Upper lobe of right lung (tissue), 1 donor: ENCODE measurements around the gene ADARB1. TPM values are rescaled to one million over a fixed set of nuclear protein-coding genes. Genes with fewer than 3 reads are reported as not detected.

Experiments used
- ATAC-seq: fragments of 200-7000 bp; cut with Tn5 transposase; one replicate; pipeline ENCODE4 v1.9.1; 2020; ENCODE audit warnings: mild to moderate bottlenecking, moderate library complexity
- DNase-seq: peaks from one replicate; pipeline ENCODE4 v3.0.0-alpha.2; 2020
- H3K27ac ChIP-seq: fragments of 200-600 bp; one replicate; pipeline ENCODE4 v1.8.0; 2022
- H3K27me3 ChIP-seq: fragments of 200-600 bp; one replicate; pipeline ENCODE4 v1.8.0; 2022; ENCODE audit warnings: mild to moderate bottlenecking
- H3K36me3 ChIP-seq: fragments of 200-600 bp; one replicate; pipeline ENCODE4 v1.8.0; 2022
- H3K4me1 ChIP-seq: fragments of 200-600 bp; one replicate; pipeline ENCODE4 v1.8.0; 2022
- H3K4me3 ChIP-seq: fragments of 200-600 bp; one replicate; pipeline ENCODE4 v1.8.0; 2022; ENCODE audit warnings: mild to moderate bottlenecking
- H3K9me3 ChIP-seq: fragments of 200-600 bp; one replicate; pipeline ENCODE4 v1.8.0; 2022
- intact Hi-C: fragments of 100-400 bp; cut with DNase I; formaldehyde crosslinking; loops from one replicate; pipeline ENCODE4 v1.11.0; 2022
- total RNA-seq: library from RNA; stranded (reverse); fragmentation: NEBNext Ultra II Directional; extraction: Animal tissue kit (Norgen Biotek cat#: 25700); gene quantifications from one replicate; pipeline ENCODE4 v1.2.1, GENCODE V29; 2021
- TF ChIP-seq, protein P1 (sequence below): fragments of 200-600 bp; IDR thresholded peaks from one replicate; pipeline ENCODE4 v1.8.0; 2022; ENCODE audit warnings: antibody characterized with exemption
- donor health status: DM: no; HTN: yes; CAD: no; lungs with severe emphysema.

The ADARB1 gene
- total RNA-seq, 1 donor from 2014 or later, result 73.6 TPM

DNA sequence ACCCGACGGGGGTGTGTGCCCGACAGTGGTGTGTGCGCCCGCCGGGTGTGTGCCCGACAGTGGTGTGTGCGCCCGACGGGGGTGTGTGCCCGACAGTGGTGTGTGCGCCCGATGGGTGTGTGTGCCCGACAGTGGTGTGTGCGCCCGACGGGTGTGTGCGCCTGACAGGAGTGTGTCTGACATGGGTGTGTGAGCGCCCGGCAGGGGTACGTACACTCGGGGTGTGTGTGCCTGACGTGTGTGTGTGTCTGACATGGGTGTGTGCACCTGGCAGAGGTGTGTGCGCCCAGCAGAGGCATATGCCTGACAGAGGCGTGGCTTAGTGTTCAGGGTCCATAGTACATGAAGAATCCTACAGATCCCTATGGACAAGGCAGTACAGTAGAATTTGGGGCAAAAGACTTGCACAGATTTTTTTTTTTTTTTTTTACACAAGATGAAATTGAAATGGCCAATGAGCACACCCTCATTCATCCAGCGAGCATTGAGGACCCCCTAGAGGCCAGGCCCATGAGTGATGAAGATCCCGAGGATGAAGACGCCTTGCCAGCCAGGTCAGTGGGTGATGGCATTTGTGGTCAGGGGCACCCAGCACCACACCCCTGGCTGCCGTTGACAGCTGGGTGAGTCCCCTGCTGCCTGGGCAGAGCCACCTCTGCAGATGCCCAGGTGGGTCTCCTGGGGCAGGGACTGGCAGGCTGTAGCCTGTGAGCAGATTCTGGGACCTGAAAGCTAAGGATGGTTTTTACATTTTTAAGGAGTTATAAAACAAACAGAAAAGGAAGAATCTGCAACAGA is 60.1 kb downstream of the ADARB1 start:
- no peak overlapping the region for H3K4me3 ChIP-seq
- H3K4me1 ChIP-seq, result peaks cover 37% of the 10 kb centered on the region
- intact Hi-C loops, result loop anchor here (5.0 kb wide), 1 partner anchor 187 kb away; no protein-coding TSS in a partner anchor
- DNase-seq (no peak), ATAC-seq (no peak)
- no peaks in the 10 kb centered on the region for H3K9me3 ChIP-seq
- H3K36me3 ChIP-seq, result no peaks in the 10 kb centered on the region
- no peaks in the 10 kb centered on the region for H3K27me3 ChIP-seq
- TF ChIP-seq, protein P1, sequence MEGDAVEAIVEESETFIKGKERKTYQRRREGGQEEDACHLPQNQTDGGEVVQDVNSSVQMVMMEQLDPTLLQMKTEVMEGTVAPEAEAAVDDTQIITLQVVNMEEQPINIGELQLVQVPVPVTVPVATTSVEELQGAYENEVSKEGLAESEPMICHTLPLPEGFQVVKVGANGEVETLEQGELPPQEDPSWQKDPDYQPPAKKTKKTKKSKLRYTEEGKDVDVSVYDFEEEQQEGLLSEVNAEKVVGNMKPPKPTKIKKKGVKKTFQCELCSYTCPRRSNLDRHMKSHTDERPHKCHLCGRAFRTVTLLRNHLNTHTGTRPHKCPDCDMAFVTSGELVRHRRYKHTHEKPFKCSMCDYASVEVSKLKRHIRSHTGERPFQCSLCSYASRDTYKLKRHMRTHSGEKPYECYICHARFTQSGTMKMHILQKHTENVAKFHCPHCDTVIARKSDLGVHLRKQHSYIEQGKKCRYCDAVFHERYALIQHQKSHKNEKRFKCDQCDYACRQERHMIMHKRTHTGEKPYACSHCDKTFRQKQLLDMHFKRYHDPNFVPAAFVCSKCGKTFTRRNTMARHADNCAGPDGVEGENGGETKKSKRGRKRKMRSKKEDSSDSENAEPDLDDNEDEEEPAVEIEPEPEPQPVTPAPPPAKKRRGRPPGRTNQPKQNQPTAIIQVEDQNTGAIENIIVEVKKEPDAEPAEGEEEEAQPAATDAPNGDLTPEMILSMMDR, result no peak
- no peak overlapping the region for H3K27ac ChIP-seq

DNA sequence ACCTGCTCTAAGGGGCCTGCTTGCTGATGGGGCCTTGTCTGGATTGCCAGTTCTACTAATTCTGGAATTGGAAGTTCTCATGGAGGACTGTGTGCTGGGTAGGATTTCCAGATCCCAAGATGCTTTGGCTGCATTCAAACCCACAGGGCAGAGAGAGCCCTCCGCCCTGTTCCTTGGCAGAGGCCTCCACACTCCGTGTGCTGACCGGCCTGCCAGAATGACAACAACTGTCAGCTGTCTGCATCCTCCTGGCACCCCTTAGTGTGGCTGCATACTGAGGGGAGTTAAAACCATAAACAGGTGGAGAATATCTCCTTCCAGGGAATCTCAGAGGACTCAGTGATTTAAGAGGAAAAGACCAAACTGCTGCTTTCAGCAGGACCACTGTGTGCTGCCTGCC is 60.7 kb downstream of the ADARB1 start:
- TF ChIP-seq, protein P1, result no peak
- intact Hi-C loops, result no loop called here
- Histone ChIP-seq H3K4me1 (peaks cover 31% of the 10 kb centered on the region), H3K27ac (no peak overlapping the region), H3K27me3 (no peaks in the 10 kb centered on the region), H3K4me3 (no peak overlapping the region), H3K36me3 (no peaks in the 10 kb centered on the region), H3K9me3 (no peaks in the 10 kb centered on the region)
- ATAC-seq (no peak), DNase-seq (no peak)

DNA sequence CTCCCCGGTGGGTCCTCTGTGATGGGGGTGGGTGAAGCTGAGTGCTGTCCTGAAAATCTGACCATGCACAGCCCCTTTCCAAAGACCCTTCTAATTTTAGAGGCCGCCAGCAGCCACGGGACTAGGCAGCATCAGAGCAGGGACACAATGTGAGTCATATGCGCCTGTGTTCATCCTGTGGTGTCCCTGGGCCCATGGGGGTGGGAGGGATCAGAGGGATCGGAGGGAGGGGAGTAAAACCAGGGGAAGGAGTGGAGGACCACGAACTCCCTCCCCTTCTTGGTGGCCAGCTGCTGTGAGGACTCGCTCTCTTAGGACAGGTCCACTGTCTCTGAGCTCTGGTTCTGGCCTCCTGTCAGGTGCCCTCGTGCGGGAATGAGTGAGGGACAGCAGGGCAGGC is 61.5 kb downstream of the ADARB1 start:
- intact Hi-C loops, result no loop called here
- H3K36me3 ChIP-seq, result no peaks in the 10 kb centered on the region
- no peak for ATAC-seq
- TF ChIP-seq, protein P1, result no peak
- DNase-seq, result no peak
- H3K4me1 ChIP-seq, result peaks cover 24% of the 10 kb centered on the region
- no peak overlapping the region for H3K27ac ChIP-seq
- no peak overlapping the region for H3K4me3 ChIP-seq
- no peaks in the 10 kb centered on the region for H3K27me3 ChIP-seq
- H3K9me3 ChIP-seq, result no peaks in the 10 kb centered on the region

DNA sequence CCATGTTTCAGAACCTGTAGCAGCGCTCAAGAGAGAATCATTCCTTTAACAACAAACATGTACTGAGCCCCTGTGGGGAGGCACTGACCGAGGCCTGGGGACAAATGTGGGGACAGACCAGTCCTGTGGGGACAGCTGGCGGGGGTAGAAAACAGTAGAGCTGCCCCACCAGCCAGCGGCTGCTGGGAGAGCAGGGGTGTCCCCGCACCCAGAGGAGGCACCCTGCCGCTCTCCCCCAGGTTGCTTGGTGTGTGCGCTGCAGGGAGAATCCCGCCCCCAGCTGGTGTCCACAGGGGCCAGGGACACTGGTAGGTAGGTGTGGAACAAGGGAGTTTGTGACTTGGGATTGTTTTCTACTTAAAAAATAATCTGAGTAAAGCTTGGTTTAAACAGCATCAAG is 62.1 kb downstream of the ADARB1 start:
- Histone ChIP-seq H3K9me3 (no peaks in the 10 kb centered on the region), H3K4me3 (no peak overlapping the region), H3K4me1 (peaks cover 17% of the 10 kb centered on the region), H3K36me3 (no peaks in the 10 kb centered on the region), H3K27me3 (no peaks in the 10 kb centered on the region), H3K27ac (no peak overlapping the region)
- intact Hi-C loops, result no loop called here
- ATAC-seq, result no peak
- TF ChIP-seq, protein P1, result no peak
- no peak for DNase-seq

DNA sequence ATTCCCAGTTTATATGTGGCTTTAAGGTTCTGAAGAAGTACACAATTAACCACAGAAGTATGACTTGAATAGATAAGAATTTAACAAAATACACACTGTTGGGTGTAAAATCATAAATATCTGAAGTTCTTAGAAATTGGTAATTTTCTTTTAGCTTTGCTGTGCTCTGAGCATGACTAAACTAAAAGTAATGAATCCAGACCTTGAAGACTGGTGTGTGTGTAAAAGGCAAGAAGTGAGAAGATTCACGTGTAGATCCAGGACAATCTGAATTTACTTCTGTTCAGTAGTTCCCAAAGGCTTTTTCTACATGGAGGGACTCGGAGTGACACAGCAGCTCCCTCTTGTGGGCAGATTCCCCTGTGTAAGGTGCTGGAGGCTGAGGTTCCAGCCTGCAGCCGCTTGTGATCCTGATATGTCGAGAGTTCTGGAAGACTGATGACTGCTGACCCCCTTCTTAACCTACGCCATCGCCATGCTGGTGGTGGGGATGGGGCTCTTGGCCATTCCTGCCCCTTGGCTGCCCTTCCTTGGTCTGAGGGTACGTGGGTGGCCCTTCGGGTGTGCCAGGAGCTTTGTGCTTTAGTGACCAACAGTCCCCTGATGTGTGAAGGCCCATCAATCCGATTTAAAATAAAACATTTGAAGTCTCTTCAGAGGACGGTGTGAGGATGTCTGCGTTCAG is 62.7 kb downstream of the ADARB1 start:
- Histone ChIP-seq H3K36me3 (no peaks in the 10 kb centered on the region), H3K27ac (no peak overlapping the region), H3K4me3 (no peak overlapping the region), H3K27me3 (no peaks in the 10 kb centered on the region), H3K4me1 (peaks cover 13% of the 10 kb centered on the region), H3K9me3 (no peaks in the 10 kb centered on the region)
- intact Hi-C loops, result no loop called here
- DNase-seq (peak; percentile 81), ATAC-seq (peak; percentile 79)
- TF ChIP-seq, protein P1, result peak; percentile 82
